Brain microvascular endothelial cell (primary cell): ENCODE data around the gene ATP5F1B.

Experiments
- DNase-seq: peaks from one replicate; pipeline ENCODE4 v3.0.0-alpha.2; 2020
- H3K27ac ChIP-seq: fragments of 250-450 bp; sonication (Bioruptor Pico); 2 replicates; pipeline ENCODE4 v1.5.1; 2020; ENCODE audit warnings: mild to moderate bottlenecking, moderate library complexity
- H3K27me3 ChIP-seq: fragments of 250-450 bp; sonication (Bioruptor Pico); replicated peaks from 2 replicates; pipeline ENCODE4 v1.5.1; 2020; ENCODE audit warnings: mild to moderate bottlenecking
- H3K36me3 ChIP-seq: fragments of 250-450 bp; sonication (Bioruptor Pico); replicated peaks from 2 replicates; pipeline ENCODE4 v1.5.1; 2020; ENCODE audit warnings: mild to moderate bottlenecking
- H3K4me3 ChIP-seq: 2 replicates; pipeline ENCODE4 v1.5.1; 2011; ENCODE audit warnings: low read depth, mild to moderate bottlenecking, control low read depth, low read length, moderate library complexity
- CTCF ChIP-seq: IDR thresholded peaks from 2 replicates; pipeline ENCODE4 v1.5.1; 2011; ENCODE audit warnings: low read depth, mild to moderate bottlenecking, moderate library complexity, low read length, control low read depth, inconsistent platforms; ENCODE audit errors: missing control alignments
- in situ Hi-C: cut with HindIII; loops from 2 replicates; pipeline ENCODE4 v1.10.0; 2017; ENCODE audit warnings: low sequenced_read_pairs, low pct_ligation_motif_present

Gene ATP5F1B

DNA sequence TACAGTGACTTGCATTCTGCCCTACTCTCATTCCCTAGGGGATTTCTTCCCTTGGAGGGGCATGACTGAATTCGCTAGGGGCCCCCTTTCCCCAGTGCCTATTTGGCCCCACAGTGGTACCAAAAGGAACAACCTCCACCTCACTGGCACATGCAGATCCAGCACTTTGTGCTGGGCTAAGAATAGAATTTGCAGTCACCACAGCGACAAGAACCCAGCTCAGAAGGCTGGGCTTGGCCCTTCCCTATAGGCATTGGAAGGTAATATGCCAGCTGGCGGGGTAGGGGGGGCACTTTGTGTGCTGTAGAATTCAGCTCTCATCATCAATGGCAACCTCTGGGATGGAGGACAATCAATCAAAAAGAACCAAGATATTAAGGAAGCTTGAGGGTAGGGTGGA lies 29.5 kb downstream of the ATP5F1B start:
- Histone ChIP-seq H3K36me3 (peaks cover 80% of the 10 kb centered on the region), H3K4me3 (no peak overlapping the region), H3K27me3 (no peaks in the 10 kb centered on the region), H3K27ac (no peak overlapping the region)
- in situ Hi-C loops, result loop anchor here (25.0 kb wide), 1 partner anchor 104 kb away; the partner anchor contains the start of gene RBMS2
- DNase-seq, result no peak
- TF ChIP-seq CTCF, result no peak

- in situ Hi-C loops, result loop anchor here (25.0 kb wide), 1 partner anchor 102 kb away; the partner anchor contains the start of gene RBMS2
- Histone ChIP-seq H3K4me3 (no peak overlapping the region), H3K27me3 (no peaks in the 10 kb centered on the region), H3K27ac (no peak overlapping the region), H3K36me3 (peaks cover 86% of the 10 kb centered on the region)
- no peak for DNase-seq
- no peak for TF ChIP-seq CTCF
Measured at GRCh38 chr12:56614627-56615026, 31.2 kb downstream of the ATP5F1B start.

GRCh38 chr12:56604355-56604754 lies 41.4 kb downstream of the ATP5F1B start:
- DNase-seq, result no peak
- Histone ChIP-seq H3K27ac (no peak overlapping the region), H3K27me3 (no peaks in the 10 kb centered on the region), H3K36me3 (peaks cover 95% of the 10 kb centered on the region), H3K4me3 (no peak overlapping the region)
- TF ChIP-seq CTCF, result no peak
- in situ Hi-C loops, result loop anchor here (25.0 kb wide), 1 partner anchor 92 kb away; the partner anchor contains the start of gene RBMS2

GRCh38 chr12:56602239-56602638 lies 43.5 kb downstream of the ATP5F1B start:
- Histone ChIP-seq H3K4me3 (no peak overlapping the region), H3K36me3 (peaks cover 97% of the 10 kb centered on the region), H3K27me3 (no peaks in the 10 kb centered on the region), H3K27ac (no peak overlapping the region)
- in situ Hi-C loops, result loop anchor here (25.0 kb wide), 1 partner anchor 90 kb away; the partner anchor contains the start of gene RBMS2
- no peak for DNase-seq
- no peak for TF ChIP-seq CTCF

DNA sequence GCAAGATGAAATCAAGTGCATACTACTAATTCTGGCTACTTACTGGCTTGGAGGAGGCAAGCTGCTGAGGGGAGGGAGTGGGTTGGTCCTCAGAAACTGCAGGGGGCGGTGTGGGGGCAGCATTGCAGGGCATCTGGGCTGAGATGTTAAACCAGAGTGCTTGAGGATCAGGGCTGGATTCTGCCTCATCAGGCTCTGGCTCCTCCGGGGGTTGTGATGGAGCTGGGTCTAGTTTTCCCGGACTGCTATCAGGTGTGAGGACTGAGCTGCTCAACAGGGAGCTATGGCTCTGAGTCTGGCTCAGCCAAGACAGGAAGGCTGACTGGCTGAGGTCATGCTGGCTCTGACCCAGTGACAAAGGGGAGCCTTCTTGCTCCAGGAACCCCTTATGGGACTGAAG lies 44.3 kb downstream of the ATP5F1B start:
- peak; percentile 10 for DNase-seq
- in situ Hi-C loops, result loop anchor here (25.0 kb wide), 1 partner anchor 89 kb away; the partner anchor contains the start of gene RBMS2
- Histone ChIP-seq H3K36me3 (peaks cover 98% of the 10 kb centered on the region), H3K27ac (no peak overlapping the region), H3K4me3 (no peak overlapping the region), H3K27me3 (no peaks in the 10 kb centered on the region)
- peak; percentile 54 for TF ChIP-seq CTCF

DNA sequence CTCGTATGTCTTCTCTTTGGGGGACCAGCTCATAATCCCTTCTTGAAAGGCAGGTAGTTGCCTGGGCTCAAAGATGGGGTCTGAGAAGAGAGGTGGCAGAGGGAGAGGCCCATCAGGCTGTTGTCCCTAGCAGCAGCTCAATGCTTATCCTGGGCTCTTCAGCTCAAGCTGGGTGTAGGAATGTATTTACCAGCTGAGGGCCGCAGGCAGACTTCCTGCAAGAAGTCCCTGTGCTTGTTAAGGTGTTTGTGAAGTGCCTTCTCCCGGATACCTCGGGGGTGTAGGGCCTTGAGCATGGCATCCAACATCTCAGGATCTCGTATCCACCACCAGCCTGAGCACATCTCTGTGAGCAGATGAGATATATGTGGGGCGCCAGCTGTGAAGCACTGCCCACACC lies 45.0 kb downstream of the ATP5F1B start:
- no peak for DNase-seq
- no peaks in the 10 kb centered on the region for H3K27me3 ChIP-seq
- H3K27ac ChIP-seq, result no peak overlapping the region
- no peak overlapping the region for H3K4me3 ChIP-seq
- TF ChIP-seq CTCF, result no peak
- in situ Hi-C loops, result loop anchor here (25.0 kb wide), 1 partner anchor 88 kb away; the partner anchor contains the start of gene RBMS2
- peaks cover 96% of the 10 kb centered on the region for H3K36me3 ChIP-seq
